ENCODE data around the gene SUPT16H.

DNA sequence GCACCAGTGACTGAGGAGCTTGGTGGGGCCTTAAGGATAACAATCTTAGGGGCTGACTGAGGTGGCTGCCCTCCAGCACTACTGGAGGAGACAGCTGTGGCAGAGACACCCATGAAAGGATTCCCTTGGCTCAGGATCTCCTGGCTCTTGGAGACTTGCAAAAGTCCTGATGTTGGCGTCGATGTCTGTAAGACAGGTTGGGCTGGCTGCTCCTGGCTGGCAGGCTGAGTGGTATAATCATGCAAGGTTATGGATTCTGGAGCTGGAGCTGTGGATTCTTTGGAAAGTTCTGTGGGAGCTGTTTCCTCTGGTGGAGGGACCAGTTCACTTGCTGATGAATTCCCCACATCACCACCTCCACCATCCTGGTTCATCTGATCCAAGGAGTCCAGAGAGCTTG, 47.3 kb upstream of the SUPT16H start:
- TF ChIP-seq, protein P1, sequence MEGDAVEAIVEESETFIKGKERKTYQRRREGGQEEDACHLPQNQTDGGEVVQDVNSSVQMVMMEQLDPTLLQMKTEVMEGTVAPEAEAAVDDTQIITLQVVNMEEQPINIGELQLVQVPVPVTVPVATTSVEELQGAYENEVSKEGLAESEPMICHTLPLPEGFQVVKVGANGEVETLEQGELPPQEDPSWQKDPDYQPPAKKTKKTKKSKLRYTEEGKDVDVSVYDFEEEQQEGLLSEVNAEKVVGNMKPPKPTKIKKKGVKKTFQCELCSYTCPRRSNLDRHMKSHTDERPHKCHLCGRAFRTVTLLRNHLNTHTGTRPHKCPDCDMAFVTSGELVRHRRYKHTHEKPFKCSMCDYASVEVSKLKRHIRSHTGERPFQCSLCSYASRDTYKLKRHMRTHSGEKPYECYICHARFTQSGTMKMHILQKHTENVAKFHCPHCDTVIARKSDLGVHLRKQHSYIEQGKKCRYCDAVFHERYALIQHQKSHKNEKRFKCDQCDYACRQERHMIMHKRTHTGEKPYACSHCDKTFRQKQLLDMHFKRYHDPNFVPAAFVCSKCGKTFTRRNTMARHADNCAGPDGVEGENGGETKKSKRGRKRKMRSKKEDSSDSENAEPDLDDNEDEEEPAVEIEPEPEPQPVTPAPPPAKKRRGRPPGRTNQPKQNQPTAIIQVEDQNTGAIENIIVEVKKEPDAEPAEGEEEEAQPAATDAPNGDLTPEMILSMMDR (IDR thresholded peaks at IDR 0.05) = no peak
- TF ChIP-seq POLR2A (IDR thresholded peaks at IDR 0.05; ENCODE audit: low read depth) (no peak), POLR2AphosphoS5 (IDR thresholded peaks at IDR 0.05) (no peak)
